Skeletal muscle cell (primary cell): ENCODE data around the gene NSL1.
"Not testable (repeated sequence)": the region's sequence is repeated elsewhere in the genome, so short reads cannot be mapped to it uniquely, and the experiment has no call there.

Source experiments
- DNase-seq: peaks from one replicate; pipeline ENCODE4 v3.0.0-alpha.2; 2010; ENCODE audit warnings: low read depth
- H3K4me3 ChIP-seq: 2 replicates; pipeline ENCODE4 v1.5.1; 2011; ENCODE audit warnings: low read depth, mild to moderate bottlenecking, control low read depth, low read length, moderate library complexity

The NSL1 gene

GRCh38 chr1:212713465-212714136 lies 78.0 kb downstream of the NSL1 start:
- H3K4me3 ChIP-seq = no peak overlapping the region
- no peak for DNase-seq

- no peak overlapping the region for H3K4me3 ChIP-seq
- DNase-seq = no peak
Observed at GRCh38 chr1:212712451-212713303, 78.9 kb downstream of the NSL1 start.

- not testable (repeated sequence) for H3K4me3 ChIP-seq, DNase-seq
Observed at GRCh38 chr1:212711974-212712373, 79.6 kb downstream of the NSL1 start.

- no peak for DNase-seq
- no peak overlapping the region for H3K4me3 ChIP-seq
Observed at GRCh38 chr1:212710566-212710965, 81.0 kb downstream of the NSL1 start.

- no peak overlapping the region for H3K4me3 ChIP-seq
- no peak for DNase-seq
Observed at GRCh38 chr1:212703991-212704564, 87.5 kb downstream of the NSL1 start.

- H3K4me3 ChIP-seq = no peak overlapping the region
- DNase-seq = no peak
Observed at GRCh38 chr1:212702672-212703071, 88.9 kb downstream of the NSL1 start.

GRCh38 chr1:212701910-212702309 lies 89.7 kb downstream of the NSL1 start:
- no peak for DNase-seq
- H3K4me3 ChIP-seq = no peak overlapping the region

- H3K4me3 ChIP-seq = peak overlapping the region; percentile 59
- no peak for DNase-seq
Observed at GRCh38 chr1:212700892-212701819, 90.4 kb downstream of the NSL1 start.

GRCh38 chr1:212700223-212700891 lies 91.2 kb downstream of the NSL1 start:
- peak overlapping the region; percentile 59 for H3K4me3 ChIP-seq
- no peak for DNase-seq

GRCh38 chr1:212699625-212700222 lies 91.9 kb downstream of the NSL1 start, which contains the start of gene BATF3:
Gene BATF3 (minus strand): TSS chr1:212699840. CDS start chr1:212699762, 78 bp downstream.
- DNase-seq = no peak
- peak within 1 kb of the TSS; percentile 59 for H3K4me3 ChIP-seq

GRCh38 chr1:212699104-212699624 lies 92.4 kb downstream of the NSL1 start:
- DNase-seq = no peak
- H3K4me3 ChIP-seq = peak overlapping the region; percentile 59

GRCh38 chr1:212698467-212699103 lies 93.0 kb downstream of the NSL1 start:
- peak overlapping the region; percentile 59 for H3K4me3 ChIP-seq

GRCh38 chr1:212696721-212697331 lies 94.8 kb downstream of the NSL1 start:
- H3K4me3 ChIP-seq = no peak overlapping the region
- DNase-seq = no peak

More at GRCh38 chr1:212698467-212699103, 93.0 kb downstream of the NSL1 start:
- DNase-seq = no peak

GRCh38 chr1:212692774-212693644 lies 98.6 kb downstream of the NSL1 start:
- no peak overlapping the region for H3K4me3 ChIP-seq
- peak; percentile 31 for DNase-seq

- no peak overlapping the region for H3K4me3 ChIP-seq
- DNase-seq = no peak
Observed at GRCh38 chr1:212691561-212692071, 100.0 kb downstream of the NSL1 start.

- no peak for DNase-seq
Observed at GRCh38 chr1:212690816-212691403, 100.7 kb downstream of the NSL1 start.

More at GRCh38 chr1:212690816-212691403, 100.7 kb downstream of the NSL1 start:
- H3K4me3 ChIP-seq = no peak overlapping the region
